WTC11 (cell line): ENCODE measurements around the gene JHY.

Source experiments
- ATF2 ChIP-seq: sonication (generic); formaldehyde crosslinking; IDR thresholded peaks from 2 replicates; pipeline ENCODE4 v1.8.1; 2022; ENCODE audit warnings: low read depth, missing genetic modification reagents, borderline replicate concordance
- CREB1 ChIP-seq: sonication (generic); formaldehyde crosslinking; IDR thresholded peaks from 2 replicates; pipeline ENCODE4 v1.8.0; 2023; ENCODE audit warnings: mild to moderate bottlenecking, missing genetic modification reagents
- CTCF ChIP-seq: fragments of 200-600 bp; IDR thresholded peaks from 2 replicates; pipeline ENCODE4 v1.8.0; 2022; ENCODE audit warnings: antibody characterized with exemption
- ESRRA ChIP-seq: sonication (generic); formaldehyde crosslinking; IDR thresholded peaks from 2 replicates; pipeline ENCODE4 v1.8.1; 2022; ENCODE audit warnings: mild to moderate bottlenecking, missing genetic modification reagents, borderline replicate concordance
- IRF1 ChIP-seq: sonication (generic); formaldehyde crosslinking; IDR thresholded peaks from 2 replicates; pipeline ENCODE4 v1.8.0; 2023; ENCODE audit warnings: missing genetic modification reagents
- PRDM15 ChIP-seq: sonication (generic); formaldehyde crosslinking; IDR thresholded peaks from 2 replicates; pipeline ENCODE4 v1.8.0; 2022; ENCODE audit warnings: missing genetic modification reagents
- SMAD3 ChIP-seq: sonication (generic); formaldehyde crosslinking; IDR thresholded peaks from 2 replicates; pipeline ENCODE4 v1.8.0; 2022; ENCODE audit warnings: missing genetic modification reagents, mild to moderate bottlenecking, borderline replicate concordance
- STAT6 ChIP-seq: sonication (generic); formaldehyde crosslinking; conservative IDR thresholded peaks from 2 replicates; pipeline ENCODE4 v1.8.1; 2023; ENCODE audit warnings: mild to moderate bottlenecking, low read depth, missing genetic modification reagents, moderate library complexity
- ZMAT4 ChIP-seq: fragments of 250-450 bp; sonication (Bioruptor Pico); IDR thresholded peaks from 2 replicates; pipeline ENCODE4 v1.9.0; 2021; ENCODE audit warnings: mild to moderate bottlenecking
- ZNF396 ChIP-seq: fragments of 250-450 bp; sonication (Bioruptor Pico); IDR thresholded peaks from 2 replicates; pipeline ENCODE4 v1.8.0; 2021; ENCODE audit warnings: mild to moderate bottlenecking, moderate library complexity, borderline replicate concordance
- ZNF512 ChIP-seq: sonication (generic); formaldehyde crosslinking; IDR thresholded peaks from 2 replicates; pipeline ENCODE4 v1.8.1; 2022; ENCODE audit warnings: missing genetic modification reagents, borderline replicate concordance

- TF ChIP-seq CTCF (no peak), STAT6 (CRISPR knock-in tag) (no peak), SMAD3 (no peak), ESRRA (CRISPR knock-in tag) (no peak), IRF1 (no peak), CREB1 (CRISPR knock-in tag) (no peak), ZMAT4 (CRISPR knock-in tag) (no peak), ZNF512 (no peak), ATF2 (no peak), PRDM15 (CRISPR knock-in tag) (no peak), ZNF396 (CRISPR knock-in tag) (no peak)
These were observed 96.7 kb downstream of the JHY start for GRCh38 chr11:122979103-122979814.
